Suprapubic skin (tissue), 3 donors: ENCODE data around the gene HLCS.

Experiments used
- EP300 ChIP-seq: sonication (generic); formaldehyde crosslinking; IDR thresholded peaks from one replicate; pipeline ENCODE4 v1.6.1; 2017; ENCODE audit warnings: antibody characterized with exemption
- POLR2A ChIP-seq, 2 donors: fragments of 450-650 bp; IDR thresholded peaks; one replicate each; pipeline ENCODE4 v1.6.1; 2017; ENCODE audit warnings: antibody characterized with exemption in 2 of 2, mild to moderate bottlenecking in 2 of 2, moderate library complexity in 2 of 2
- TF ChIP-seq, protein P1 (sequence below), 2 donors: fragments of 200-600 bp in 1 of 2; fragments of 450-650 bp in 1 of 2; sonication (generic) in 1 of 2; IDR thresholded peaks; one replicate each; pipeline ENCODE4 v1.5.1; 2016 to 2019; ENCODE audit warnings: antibody characterized with exemption in 2 of 2, mild to moderate bottlenecking in 1 of 2, moderate library complexity in 1 of 2

DNA sequence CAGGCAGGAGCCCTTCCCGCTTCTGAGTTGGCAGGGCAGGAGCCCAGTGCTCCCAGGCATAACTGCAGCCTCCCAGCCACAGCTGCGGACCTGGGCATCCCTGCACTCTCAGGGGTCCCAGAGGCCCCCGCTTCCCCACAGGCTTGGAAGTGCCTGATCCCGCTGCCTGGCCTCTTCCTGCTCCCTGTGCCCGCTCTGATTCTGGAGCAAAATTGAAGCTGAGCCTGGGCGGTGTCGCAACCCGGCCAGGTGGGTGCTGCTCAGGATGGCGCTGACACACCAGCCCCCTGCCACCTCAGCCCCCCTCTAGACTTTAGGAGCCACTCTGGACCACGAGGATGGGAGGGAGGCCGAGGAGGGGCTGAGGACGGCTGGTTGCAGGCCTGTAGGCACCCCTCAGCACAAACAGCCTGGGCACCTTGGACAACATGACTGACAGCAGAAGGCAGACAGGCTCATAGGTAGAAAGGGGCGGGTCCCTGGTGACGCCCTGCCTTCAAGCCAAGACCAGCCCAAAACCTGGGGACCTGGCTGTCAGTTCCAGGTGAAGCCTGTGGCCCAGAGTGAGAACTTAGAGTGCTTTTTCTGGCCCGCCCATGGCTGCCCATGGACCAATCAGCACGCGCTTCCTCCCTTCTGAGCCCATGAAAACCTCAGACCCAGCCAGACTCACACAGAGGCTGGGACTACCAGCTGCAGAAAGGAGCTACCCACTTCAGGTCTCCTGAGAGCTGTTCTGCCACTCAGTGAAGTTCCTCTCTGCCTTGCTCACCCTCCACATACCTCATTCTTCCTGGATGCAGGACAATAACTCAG lies 7.2 kb downstream of the HLCS start:
- TF ChIP-seq EP300 = no peak
- TF ChIP-seq, protein P1, sequence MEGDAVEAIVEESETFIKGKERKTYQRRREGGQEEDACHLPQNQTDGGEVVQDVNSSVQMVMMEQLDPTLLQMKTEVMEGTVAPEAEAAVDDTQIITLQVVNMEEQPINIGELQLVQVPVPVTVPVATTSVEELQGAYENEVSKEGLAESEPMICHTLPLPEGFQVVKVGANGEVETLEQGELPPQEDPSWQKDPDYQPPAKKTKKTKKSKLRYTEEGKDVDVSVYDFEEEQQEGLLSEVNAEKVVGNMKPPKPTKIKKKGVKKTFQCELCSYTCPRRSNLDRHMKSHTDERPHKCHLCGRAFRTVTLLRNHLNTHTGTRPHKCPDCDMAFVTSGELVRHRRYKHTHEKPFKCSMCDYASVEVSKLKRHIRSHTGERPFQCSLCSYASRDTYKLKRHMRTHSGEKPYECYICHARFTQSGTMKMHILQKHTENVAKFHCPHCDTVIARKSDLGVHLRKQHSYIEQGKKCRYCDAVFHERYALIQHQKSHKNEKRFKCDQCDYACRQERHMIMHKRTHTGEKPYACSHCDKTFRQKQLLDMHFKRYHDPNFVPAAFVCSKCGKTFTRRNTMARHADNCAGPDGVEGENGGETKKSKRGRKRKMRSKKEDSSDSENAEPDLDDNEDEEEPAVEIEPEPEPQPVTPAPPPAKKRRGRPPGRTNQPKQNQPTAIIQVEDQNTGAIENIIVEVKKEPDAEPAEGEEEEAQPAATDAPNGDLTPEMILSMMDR (IDR thresholded peaks at IDR 0.05) = no peak
- no peak for TF ChIP-seq POLR2A (IDR thresholded peaks at IDR 0.05)
